Stimulated activated naive CD8-positive, alpha-beta T cell treated with anti-CD3 and anti-CD28 coated beads, Interleukin-15, Interleukin-2, amounts not matched to agents 100 ng/mL and 50 ng/mL, for 24 hours (primary cell): ENCODE results near the gene KLRC2.
A peak's percentile ranks its signal among the peaks of the same experiment; 100 is the strongest.
"Not testable (repeated sequence)": the region's sequence is repeated elsewhere in the genome, so short reads cannot be mapped to it uniquely, and the experiment has no call there.

Experiments used
- H3K27ac Mint-ChIP-seq: one replicate; pipeline ENCODE4 v1.8.0; 2021; ENCODE audit warnings: mild to moderate bottlenecking, mixed read lengths
- H3K27me3 Mint-ChIP-seq: one replicate; pipeline ENCODE4 v1.8.0; 2021; ENCODE audit warnings: mixed read lengths
- H3K36me3 Mint-ChIP-seq: one replicate; pipeline ENCODE4 v1.8.0; 2021; ENCODE audit warnings: low read depth, mixed read lengths
- H3K4me1 Mint-ChIP-seq: one replicate; pipeline ENCODE4 v1.8.0; 2021; ENCODE audit warnings: low read depth, mixed read lengths
- H3K4me3 Mint-ChIP-seq: one replicate; pipeline ENCODE4 v1.8.0; 2021; ENCODE audit warnings: mild to moderate bottlenecking, mixed read lengths
- H3K9me3 Mint-ChIP-seq: one replicate; pipeline ENCODE4 v1.8.0; 2021; ENCODE audit warnings: mixed read lengths

Gene KLRC2

GRCh38 chr12:10425938-10426337, 9.9 kb downstream of the KLRC2 start:
- not testable (repeated sequence) for H3K9me3 Mint-ChIP-seq, H3K4me1 Mint-ChIP-seq, H3K4me3 Mint-ChIP-seq, H3K27me3 Mint-ChIP-seq, H3K36me3 Mint-ChIP-seq, H3K27ac Mint-ChIP-seq

GRCh38 chr12:10424260-10424899, 11.4 kb downstream of the KLRC2 start:
- not testable (repeated sequence) for H3K9me3 Mint-ChIP-seq, H3K4me1 Mint-ChIP-seq, H3K36me3 Mint-ChIP-seq, H3K27me3 Mint-ChIP-seq, H3K4me3 Mint-ChIP-seq, H3K27ac Mint-ChIP-seq

DNA sequence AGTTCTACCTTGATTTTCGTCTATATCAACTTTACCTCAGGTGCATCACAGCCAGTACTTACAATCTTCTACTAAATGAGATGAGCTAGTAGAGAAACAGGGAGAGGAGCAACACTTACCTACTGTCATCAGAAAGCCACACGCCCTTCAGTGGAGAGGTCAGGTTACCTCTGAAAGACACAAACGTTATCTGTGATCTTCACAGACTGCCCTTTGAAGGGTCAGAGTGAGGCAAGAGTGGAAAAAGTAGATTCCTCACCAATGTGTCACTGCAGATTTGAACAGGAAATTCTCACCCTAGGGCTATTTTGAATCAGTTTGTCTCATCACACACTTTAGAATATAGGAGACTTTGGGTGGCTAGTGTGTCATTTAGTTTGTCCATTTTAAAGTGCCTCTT, 13.7 kb downstream of the KLRC2 start:
- not testable (repeated sequence) for H3K9me3 Mint-ChIP-seq, H3K36me3 Mint-ChIP-seq, H3K4me3 Mint-ChIP-seq, H3K27me3 Mint-ChIP-seq, H3K27ac Mint-ChIP-seq
- peaks cover 13% of the 10 kb centered on the region for H3K4me1 Mint-ChIP-seq

GRCh38 chr12:10420334-10420733, 15.5 kb downstream of the KLRC2 start, which contains the start of gene KLRC3:
KLRC3 (minus strand) TSS chr12:10420595; CDS start chr12:10420550, 45 bp downstream.
- Mint-ChIP-seq H3K4me1 (peaks cover 13% of the 10 kb centered on the region), H3K4me3 (peak within 1 kb of the TSS; percentile 68)
- H3K27me3 Mint-ChIP-seq, H3K9me3 Mint-ChIP-seq, H3K27ac Mint-ChIP-seq, H3K36me3 Mint-ChIP-seq: not testable (repeated sequence)

GRCh38 chr12:10409392-10409791, 26.4 kb downstream of the KLRC2 start, which contains the start of gene KLRC4:
KLRC4 (minus strand) TSS chr12:10409757; CDS start chr12:10409575, 182 bp downstream.
- Mint-ChIP-seq H3K4me3 (peak within 1 kb of the TSS; percentile 92), H3K27me3 (no peaks in the 10 kb centered on the region), H3K9me3 (no peaks in the 10 kb centered on the region), H3K4me1 (peaks cover 44% of the 10 kb centered on the region), H3K36me3 (peaks cover 41% of the 10 kb centered on the region), H3K27ac (peak within 1 kb of the TSS; percentile 91)

DNA sequence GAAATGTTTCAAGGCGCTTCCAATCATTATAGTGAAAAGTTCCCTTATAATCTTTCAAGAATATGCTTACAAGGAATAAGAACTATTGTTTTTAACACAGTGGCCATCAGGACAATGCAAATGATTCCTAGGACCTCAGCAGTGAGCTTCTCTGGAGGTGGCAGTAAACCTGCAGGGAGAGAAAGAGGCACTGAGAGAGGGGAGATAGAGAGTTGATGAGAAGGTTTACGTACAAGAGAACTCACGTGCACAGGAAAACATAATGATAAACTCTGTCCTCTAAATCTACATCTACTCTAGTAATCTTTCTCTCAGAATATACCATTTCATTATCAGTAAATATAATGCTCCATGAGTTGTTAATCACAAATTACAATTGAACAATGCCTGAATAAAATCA, 27.0 kb downstream of the KLRC2 start:
- no peaks in the 10 kb centered on the region for H3K9me3 Mint-ChIP-seq
- peak overlapping the region; percentile 92 for H3K4me3 Mint-ChIP-seq
- peaks cover 48% of the 10 kb centered on the region for H3K4me1 Mint-ChIP-seq
- H3K27ac Mint-ChIP-seq = peak overlapping the region; percentile 91
- H3K27me3 Mint-ChIP-seq = no peaks in the 10 kb centered on the region
- H3K36me3 Mint-ChIP-seq = peaks cover 40% of the 10 kb centered on the region

- Mint-ChIP-seq H3K27me3 (no peaks in the 10 kb centered on the region), H3K4me3 (peak overlapping the region; percentile 88), H3K36me3 (peaks cover 35% of the 10 kb centered on the region), H3K4me1 (peaks cover 60% of the 10 kb centered on the region), H3K9me3 (no peaks in the 10 kb centered on the region), H3K27ac (peak overlapping the region; percentile 97)
Measured at GRCh38 chr12:10406725-10407124, 29.1 kb downstream of the KLRC2 start.

- Mint-ChIP-seq H3K36me3 (peaks cover 43% of the 10 kb centered on the region), H3K4me1 (peaks cover 64% of the 10 kb centered on the region), H3K27me3 (no peaks in the 10 kb centered on the region), H3K27ac (peak overlapping the region; percentile 87), H3K9me3 (no peaks in the 10 kb centered on the region), H3K4me3 (peak overlapping the region; percentile 78)
Measured at GRCh38 chr12:10405294-10405693, 30.5 kb downstream of the KLRC2 start.

- Mint-ChIP-seq H3K27ac (peak overlapping the region; percentile 87), H3K4me3 (peak overlapping the region; percentile 78), H3K27me3 (no peaks in the 10 kb centered on the region), H3K9me3 (no peaks in the 10 kb centered on the region), H3K4me1 (peaks cover 66% of the 10 kb centered on the region), H3K36me3 (peaks cover 47% of the 10 kb centered on the region)
Measured at GRCh38 chr12:10404798-10405197, 31.0 kb downstream of the KLRC2 start.

DNA sequence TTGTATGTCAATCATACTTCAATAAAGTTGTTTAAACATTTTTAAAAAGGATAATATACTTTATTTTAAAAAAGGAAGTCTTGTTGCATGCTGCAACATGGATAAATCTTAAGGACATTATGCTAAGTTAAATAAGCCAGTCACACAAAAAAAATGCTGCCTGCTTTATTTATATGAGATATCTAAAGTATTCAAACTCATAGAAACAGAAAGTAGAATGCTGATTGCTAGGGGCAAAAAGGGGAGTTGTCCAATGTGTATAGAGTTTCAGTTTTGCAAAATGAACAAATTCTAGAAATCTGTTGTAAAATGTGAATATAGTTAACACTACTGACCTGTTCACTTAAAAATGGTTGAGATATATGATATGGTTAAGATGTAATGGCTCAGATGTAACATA, 35.0 kb downstream of the KLRC2 start:
- Mint-ChIP-seq H3K27ac (peak overlapping the region; percentile 58), H3K4me1 (peaks cover 79% of the 10 kb centered on the region)

GRCh38 chr12:10398168-10398567, 37.6 kb downstream of the KLRC2 start:
- Mint-ChIP-seq H3K27ac (peak overlapping the region; percentile 85), H3K4me1 (peaks cover 84% of the 10 kb centered on the region), H3K4me3 (peak overlapping the region; percentile 73)

More for the DNA sequence above, 35.0 kb downstream of the KLRC2 start:
- peaks cover 37% of the 10 kb centered on the region for H3K36me3 Mint-ChIP-seq
- H3K4me3 Mint-ChIP-seq = peak overlapping the region; percentile 68
- no peaks in the 10 kb centered on the region for H3K9me3 Mint-ChIP-seq
- no peaks in the 10 kb centered on the region for H3K27me3 Mint-ChIP-seq

GRCh38 chr12:10397296-10397695, 38.5 kb downstream of the KLRC2 start:
- peaks cover 21% of the 10 kb centered on the region for H3K36me3 Mint-ChIP-seq

More at GRCh38 chr12:10398168-10398567, 37.6 kb downstream of the KLRC2 start:
- H3K9me3 Mint-ChIP-seq = no peaks in the 10 kb centered on the region
- no peaks in the 10 kb centered on the region for H3K27me3 Mint-ChIP-seq
- H3K36me3 Mint-ChIP-seq = peaks cover 24% of the 10 kb centered on the region

DNA sequence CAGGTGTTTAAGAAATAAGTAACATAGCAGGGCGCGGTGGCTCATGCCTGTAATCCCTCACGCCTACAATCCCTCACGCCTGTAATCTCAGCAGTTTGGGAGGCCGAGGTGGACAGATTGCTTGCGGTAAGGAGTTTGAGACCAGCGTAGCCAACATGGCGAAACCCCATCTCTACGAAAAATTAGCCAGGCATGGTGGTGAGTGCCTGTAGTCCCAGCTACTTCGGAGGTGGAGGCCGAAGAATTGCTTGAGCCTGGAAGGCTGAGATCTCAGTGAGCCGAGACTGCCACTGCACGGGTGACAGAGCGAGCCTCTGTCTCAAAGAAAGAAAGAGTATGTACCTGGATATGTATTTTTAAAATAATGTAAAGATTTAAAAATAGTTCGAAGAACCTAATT, 39.6 kb downstream of the KLRC2 start:
- H3K9me3 Mint-ChIP-seq, H3K27me3 Mint-ChIP-seq: not testable (repeated sequence)
- Mint-ChIP-seq H3K4me3 (peak overlapping the region; percentile 36), H3K27ac (peak overlapping the region; percentile 19), H3K4me1 (peaks cover 88% of the 10 kb centered on the region), H3K36me3 (peaks cover 15% of the 10 kb centered on the region)

More at GRCh38 chr12:10397296-10397695, 38.5 kb downstream of the KLRC2 start:
- peak overlapping the region; percentile 73 for H3K4me3 Mint-ChIP-seq
- H3K27ac Mint-ChIP-seq = peak overlapping the region; percentile 85
- H3K9me3 Mint-ChIP-seq = no peaks in the 10 kb centered on the region
- H3K4me1 Mint-ChIP-seq = peaks cover 89% of the 10 kb centered on the region
- no peaks in the 10 kb centered on the region for H3K27me3 Mint-ChIP-seq

DNA sequence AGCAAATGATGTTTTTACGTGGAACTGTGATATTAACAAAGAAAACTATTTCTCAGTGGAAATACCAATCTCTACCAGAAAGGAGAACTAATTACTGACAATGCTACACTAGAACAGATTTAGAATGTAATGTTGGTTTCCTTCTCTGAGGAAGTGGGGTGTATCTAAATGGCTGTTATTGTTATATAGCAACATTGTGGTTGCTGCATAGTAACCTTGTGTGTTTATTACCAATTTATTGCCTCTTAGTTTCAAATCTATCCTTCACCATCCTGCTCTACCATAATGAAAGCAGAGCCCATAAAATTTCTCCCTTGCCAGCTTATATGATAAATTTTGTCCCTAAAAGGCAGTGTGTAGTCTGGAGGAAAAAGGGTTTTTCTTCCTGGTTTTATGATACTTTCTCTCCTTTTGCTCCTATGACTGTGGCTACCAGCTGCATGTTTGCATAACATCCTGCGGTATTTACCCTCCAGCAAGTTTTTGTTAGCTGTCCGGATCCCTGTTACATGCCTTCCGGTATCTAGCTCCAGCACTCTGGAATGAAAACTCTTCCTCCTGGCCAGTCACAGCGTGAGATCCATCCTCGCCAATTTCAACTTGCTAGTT, 40.3 kb downstream of the KLRC2 start:
- peaks cover 86% of the 10 kb centered on the region for H3K4me1 Mint-ChIP-seq
- peaks cover 11% of the 10 kb centered on the region for H3K36me3 Mint-ChIP-seq
- peak overlapping the region; percentile 94 for H3K27ac Mint-ChIP-seq
- peak overlapping the region; percentile 84 for H3K4me3 Mint-ChIP-seq
- no peaks in the 10 kb centered on the region for H3K9me3 Mint-ChIP-seq
- no peaks in the 10 kb centered on the region for H3K27me3 Mint-ChIP-seq

DNA sequence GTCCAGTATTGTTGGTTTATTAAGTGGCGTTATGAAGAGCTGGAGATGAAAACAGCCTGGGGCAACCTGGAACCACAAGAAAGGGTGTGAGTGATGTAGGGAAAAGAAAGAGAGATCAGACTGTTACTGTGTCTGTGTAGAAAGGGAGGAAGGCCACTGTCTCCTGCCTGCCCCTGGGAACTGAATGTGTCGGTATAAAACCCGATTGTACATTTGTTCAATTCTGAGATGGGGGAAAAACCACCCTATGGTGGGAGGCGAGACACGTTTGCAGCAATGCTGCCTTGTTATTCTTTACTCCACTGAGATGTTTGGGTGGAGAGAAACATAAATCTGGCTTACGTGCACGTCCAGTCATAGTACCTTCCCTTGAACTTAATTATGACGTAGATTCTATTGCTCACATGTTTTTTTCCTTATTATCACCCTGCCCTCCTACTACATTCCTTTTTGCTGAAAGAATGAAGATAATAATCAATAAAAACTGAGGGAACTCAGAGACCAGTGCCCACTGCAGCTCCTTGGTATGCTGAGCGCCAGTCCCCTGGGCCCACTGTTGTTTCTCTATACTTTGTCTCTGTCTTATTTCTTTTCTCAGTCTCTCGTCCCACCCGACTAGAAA, 41.2 kb downstream of the KLRC2 start:
- Mint-ChIP-seq H3K27ac (peak overlapping the region; percentile 94), H3K4me3 (peak overlapping the region; percentile 84), H3K4me1 (peaks cover 87% of the 10 kb centered on the region)
- not testable (repeated sequence) for H3K9me3 Mint-ChIP-seq, H3K36me3 Mint-ChIP-seq, H3K27me3 Mint-ChIP-seq
